PFSK-1 (cell line): ENCODE results near the gene KIRREL3.

Source experiments
- REST ChIP-seq, 2 experiments: IDR thresholded peaks; 2 replicates each; pipeline versions ENCODE4 v1.6.1 to v1.8.0; 2011 to 2012; ENCODE audit warnings: low read depth in 2 of 2, low read length in 2 of 2, control low read depth in 1 of 2, inconsistent platforms in 1 of 2, mild to moderate bottlenecking in 1 of 2, moderate library complexity in 1 of 2; ENCODE audit not compliant: insufficient read depth in 1 of 2
- SIN3A ChIP-seq: IDR thresholded peaks from 2 replicates; pipeline ENCODE4 v1.6.1; 2012; ENCODE audit warnings: mild to moderate bottlenecking, low read length, moderate library complexity, borderline replicate concordance; ENCODE audit not compliant: insufficient read depth

GRCh38 chr11:126884594-126884993 lies 116.0 kb downstream of the KIRREL3 start:
- TF ChIP-seq SIN3A (no peak), REST (IDR thresholded peaks at IDR 0.05; ENCODE audit: insufficient read depth in 1 of 2, low read depth in 2 of 2, low read length in 2 of 2) (no peak)
